GM18858 (cell line): ENCODE results near the gene GFRA3.
"Not testable (repeated sequence)": the region's sequence is repeated elsewhere in the genome, so short reads cannot be mapped to it uniquely, and the experiment has no call there.

Source experiments
- ATAC-seq: cut with Tn5 transposase; IDR thresholded peaks from one replicate; pipeline ENCODE4 v1.9.1; 2021; ENCODE audit not compliant: unreplicated experiment

The GFRA3 gene, protein sequence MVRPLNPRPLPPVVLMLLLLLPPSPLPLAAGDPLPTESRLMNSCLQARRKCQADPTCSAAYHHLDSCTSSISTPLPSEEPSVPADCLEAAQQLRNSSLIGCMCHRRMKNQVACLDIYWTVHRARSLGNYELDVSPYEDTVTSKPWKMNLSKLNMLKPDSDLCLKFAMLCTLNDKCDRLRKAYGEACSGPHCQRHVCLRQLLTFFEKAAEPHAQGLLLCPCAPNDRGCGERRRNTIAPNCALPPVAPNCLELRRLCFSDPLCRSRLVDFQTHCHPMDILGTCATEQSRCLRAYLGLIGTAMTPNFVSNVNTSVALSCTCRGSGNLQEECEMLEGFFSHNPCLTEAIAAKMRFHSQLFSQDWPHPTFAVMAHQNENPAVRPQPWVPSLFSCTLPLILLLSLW

GRCh38 chr5:138274189-138274853 lies at the start of gene GFRA3:
Gene GFRA3 (minus strand): TSS chr5:138274621. CDS start chr5:138274424, 197 bp downstream.
- no peak for ATAC-seq

DNA sequence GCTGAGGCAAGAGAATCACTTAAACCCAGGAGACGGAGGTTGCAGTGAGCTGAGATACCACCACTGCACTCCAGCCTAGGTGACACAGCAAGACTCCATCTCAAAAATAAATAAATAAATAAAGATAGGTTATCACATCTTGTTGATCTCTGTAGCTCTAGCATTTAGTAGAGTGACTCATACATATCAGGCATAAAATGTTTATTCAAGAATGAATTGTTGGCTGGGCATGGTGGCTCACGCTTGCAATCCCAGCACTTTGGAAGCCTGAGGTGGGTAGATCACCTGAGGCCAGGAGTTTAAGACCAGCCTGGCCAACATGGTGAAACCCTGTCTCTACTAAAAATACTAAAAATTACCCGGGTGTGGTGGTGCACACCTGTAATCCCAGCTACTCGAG lies 43.8 kb upstream of the GFRA3 start:
- ATAC-seq = not testable (repeated sequence)

GRCh38 chr5:138316355-138316754 lies 41.9 kb upstream of the GFRA3 start:
- no peak for ATAC-seq

DNA sequence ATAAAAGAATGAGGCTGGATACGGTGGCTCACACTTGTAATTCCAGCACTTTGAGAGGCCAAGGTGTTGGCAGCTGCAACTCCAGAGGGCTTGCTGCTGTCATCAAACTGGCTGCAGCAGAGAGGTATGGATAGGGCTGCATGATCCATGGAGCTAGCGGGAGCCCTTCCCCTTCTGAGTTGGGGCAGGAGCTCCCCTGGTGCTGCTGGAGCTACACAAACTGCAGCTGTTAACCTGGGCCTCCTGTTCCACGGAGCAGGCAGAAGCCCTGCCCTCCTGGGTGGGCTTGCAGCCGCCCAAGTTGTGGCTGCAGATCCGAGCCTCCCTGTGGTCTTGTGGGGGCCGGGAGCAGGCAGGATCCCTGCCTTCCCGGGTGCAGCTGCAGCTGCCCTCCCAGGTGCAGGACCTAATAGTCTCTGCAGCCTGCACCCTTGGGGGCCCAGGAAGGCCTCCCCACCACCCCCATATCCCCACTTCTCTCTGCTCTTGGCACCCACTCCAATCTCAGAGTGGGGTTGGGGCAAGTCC lies 41.4 kb upstream of the GFRA3 start:
- ATAC-seq = no peak

DNA sequence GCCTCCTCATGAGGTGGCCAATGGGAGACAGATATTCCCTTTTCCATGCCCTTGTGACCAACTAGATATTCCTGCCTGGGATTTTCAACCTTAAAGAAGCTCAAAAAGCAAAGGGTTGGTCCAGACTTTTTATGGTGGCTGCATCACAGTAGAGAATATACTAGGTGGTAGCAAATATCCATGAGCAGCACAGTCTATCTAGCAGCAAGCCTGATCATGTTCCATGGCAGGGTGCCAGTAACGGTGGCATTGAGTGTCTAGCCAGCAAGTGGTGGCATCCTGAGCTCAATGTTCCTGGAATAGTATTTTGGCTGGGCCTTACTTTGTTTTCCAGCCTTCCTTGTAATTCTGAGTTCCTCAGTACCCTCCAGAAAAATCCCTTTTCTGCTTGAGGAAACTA lies 31.4 kb upstream of the GFRA3 start:
- ATAC-seq = no peak

DNA sequence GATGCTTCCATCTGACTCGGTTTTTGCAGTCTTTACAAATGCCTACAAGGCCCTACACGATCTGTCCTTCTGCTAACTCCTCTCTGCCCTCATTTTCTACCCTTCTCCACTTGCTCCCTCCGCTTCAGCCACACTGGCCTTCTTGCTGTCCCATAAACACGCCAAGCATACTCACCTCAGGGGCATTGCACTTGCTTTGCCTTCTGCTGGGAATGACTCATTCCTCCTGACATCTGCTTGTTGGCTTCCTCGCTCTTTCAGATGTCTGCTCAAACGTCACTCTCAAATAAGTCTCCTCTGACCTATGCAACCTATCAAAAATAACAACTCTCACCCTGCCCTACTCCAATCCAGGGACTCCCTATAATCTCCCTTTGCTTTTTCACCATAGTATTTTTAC lies 29.0 kb upstream of the GFRA3 start:
- no peak for ATAC-seq

GRCh38 chr5:138289296-138289695 lies 14.9 kb upstream of the GFRA3 start:
- no peak for ATAC-seq

- no peak for ATAC-seq
Measured at GRCh38 chr5:138287246-138287645, 12.8 kb upstream of the GFRA3 start.

DNA sequence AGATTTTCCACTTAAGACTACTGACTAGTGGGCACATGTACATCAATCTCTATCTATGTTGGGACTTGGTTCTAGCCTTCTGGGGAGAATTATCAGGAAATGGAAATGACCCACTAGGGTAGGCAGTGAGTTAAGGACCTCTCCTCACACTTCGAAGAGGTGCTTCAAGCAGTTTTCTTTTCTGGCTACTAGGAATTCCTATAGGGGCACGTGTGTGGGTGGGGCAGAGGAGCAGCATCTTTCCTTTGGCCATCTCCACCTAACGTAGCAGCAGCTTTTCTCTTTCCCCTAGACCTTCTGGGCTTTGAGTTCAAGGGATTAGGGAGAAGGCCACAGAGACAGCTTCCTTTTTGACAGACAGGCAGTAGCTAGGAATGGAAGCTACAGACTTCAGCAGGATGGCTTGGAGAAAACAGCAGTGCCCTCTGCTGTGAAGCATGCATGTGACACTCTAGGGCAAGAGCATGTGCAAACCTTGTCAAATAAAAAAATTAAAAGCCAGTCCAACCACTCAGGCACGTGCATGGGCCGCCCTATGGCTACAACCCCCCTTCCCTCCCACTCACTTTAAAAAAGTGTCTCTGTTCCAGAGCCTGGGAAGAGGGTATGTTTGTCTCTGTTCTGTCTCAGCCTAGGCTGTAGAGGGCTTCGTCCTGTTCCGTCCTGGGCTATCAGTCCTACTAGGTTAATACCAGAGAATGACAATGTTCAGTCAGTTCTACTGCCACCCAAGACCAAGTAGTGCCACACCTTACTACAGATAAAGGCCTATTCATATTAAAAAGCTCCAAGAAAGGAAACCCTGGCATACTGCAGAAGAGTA lies 8.7 kb upstream of the GFRA3 start:
- ATAC-seq = no peak

- no peak for ATAC-seq
Measured at GRCh38 chr5:138280915-138281314, 6.5 kb upstream of the GFRA3 start.

DNA sequence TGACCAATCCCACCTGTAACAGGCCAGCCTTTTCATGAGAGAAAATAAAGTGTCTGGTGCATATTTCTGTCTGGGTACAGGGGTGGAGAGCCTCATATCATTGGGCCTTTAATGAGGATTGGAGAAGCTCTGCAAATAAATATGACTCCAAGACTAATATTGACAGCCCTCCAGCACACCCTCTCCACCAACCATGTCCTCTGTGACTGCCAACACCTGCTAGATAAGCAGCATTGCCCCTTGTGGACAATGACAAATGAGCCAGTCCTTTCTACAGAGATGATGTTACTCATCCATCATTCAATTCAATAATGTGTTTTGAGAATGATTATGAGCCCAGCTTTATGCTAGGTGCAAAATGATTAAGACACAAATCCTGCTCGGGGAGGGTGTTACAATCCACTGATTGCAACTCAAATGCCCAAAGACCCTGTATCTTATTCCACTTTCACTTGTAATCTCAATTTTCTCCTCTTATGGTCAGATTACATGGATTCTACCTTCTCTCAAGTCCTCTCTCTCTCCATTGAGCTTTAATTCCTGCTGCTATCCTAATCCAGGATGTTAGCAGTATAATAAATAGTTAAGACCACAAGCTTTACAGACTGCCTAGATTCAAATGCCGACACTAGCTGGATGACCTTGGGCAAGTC lies 2.1 kb upstream of the GFRA3 start:
- ATAC-seq = no peak

DNA sequence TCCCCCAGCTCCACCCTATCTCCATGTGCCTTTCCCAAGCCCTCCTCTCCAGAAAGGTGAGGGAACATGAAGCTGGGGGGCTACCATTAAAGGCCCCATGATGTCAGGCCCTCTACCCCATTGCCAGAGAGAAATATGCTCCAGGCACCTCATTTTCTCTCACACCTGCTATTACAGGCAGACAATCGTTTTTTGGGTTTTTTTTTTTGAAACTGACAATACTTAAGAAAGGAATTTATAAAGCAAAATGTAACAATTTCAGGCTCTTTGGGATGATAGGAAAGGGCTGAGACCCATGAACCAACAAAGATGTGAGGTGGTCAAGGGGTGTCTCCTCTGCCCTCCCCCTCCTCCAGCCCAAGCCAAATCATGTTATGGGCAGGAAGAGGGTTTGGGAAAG lies 1.5 kb upstream of the GFRA3 start:
- ATAC-seq = no peak

- ATAC-seq = no peak
Measured at GRCh38 chr5:138275379-138275782, 960 bp upstream of the GFRA3 start.

DNA sequence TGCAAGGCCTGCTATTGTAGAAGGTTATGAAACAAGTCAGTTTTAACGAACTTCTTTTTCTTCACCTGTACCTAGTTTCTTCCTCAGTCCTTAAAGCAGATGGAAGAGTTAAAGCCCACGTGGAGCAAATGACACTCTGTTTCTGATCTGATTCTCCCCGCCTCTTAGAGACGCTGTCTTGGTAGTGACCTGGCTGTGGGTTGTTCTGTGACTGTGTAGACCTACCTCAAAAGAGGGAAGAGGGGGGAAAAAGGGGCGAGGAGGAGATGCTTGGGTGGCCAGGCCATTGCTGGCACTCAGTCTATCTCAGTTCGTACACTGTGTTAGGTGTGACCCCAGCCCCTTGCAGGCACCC lies 610 bp downstream of the GFRA3 start:
- ATAC-seq = no peak

GRCh38 chr5:138272681-138273080 lies 1.7 kb downstream of the GFRA3 start:
- ATAC-seq = no peak

DNA sequence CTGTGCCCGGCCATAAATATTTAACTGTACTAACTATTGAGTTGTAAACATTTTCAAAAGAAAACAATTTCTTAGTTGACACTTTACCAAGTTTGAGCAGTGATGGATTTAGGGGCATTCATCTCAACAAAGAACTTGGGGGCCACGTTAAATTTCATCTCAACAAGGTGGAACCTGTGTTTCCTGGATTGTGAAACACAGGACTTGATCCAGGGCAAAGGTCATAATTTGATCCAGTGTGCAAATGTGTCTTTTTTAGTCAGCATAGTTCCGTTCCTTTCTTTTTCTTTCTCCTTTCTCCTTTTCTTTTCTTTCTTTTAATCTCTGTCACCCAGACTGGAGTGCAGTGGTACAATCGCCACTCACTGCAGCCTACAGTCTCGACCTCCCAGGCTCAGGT lies 3.1 kb downstream of the GFRA3 start:
- no peak for ATAC-seq

- no peak for ATAC-seq
Measured at GRCh38 chr5:138264183-138264582, 10.2 kb downstream of the GFRA3 start.

GRCh38 chr5:138263581-138263980 lies 10.8 kb downstream of the GFRA3 start:
- no peak for ATAC-seq

GRCh38 chr5:138258704-138259292 lies 15.6 kb downstream of the GFRA3 start:
- no peak for ATAC-seq

- no peak for ATAC-seq
Measured at GRCh38 chr5:138257583-138257982, 16.8 kb downstream of the GFRA3 start.

DNA sequence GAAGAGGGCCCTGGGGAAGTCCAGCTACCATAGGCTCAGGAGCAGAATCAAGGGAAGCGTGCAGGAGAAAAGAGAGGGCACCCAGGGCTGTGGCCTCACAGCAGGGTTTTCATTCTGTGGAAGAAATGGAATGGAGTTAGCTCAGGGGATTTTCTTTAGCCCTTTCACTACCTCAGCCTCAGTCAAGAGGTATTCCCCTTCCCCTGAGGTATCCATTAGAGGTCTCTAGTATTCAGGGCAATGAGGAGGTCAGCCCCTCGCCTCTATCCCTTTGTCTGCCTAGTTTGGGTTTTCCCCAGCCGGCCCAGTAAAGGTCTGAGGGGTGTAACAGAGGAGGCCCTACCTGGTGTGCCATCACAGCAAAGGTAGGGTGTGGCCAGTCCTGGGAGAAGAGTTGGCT lies 21.5 kb downstream of the GFRA3 start:
- no peak for ATAC-seq
